WTC11 (cell line): ENCODE data around the gene LYPD6B. TPM values are rescaled to one million over a fixed set of nuclear protein-coding genes. Genes with fewer than 3 reads are reported as not detected.

Experiments used
- ATAC-seq: fragments of 200-7000 bp; cut with Tn5 transposase; 2 replicates; pipeline ENCODE4 v1.10.0; 2021; ENCODE audit warnings: mild to moderate bottlenecking, moderate library complexity
- CTCF ChIA-PET: fragments of 300-600 bp; sonication (Branson Sonifier 250); formaldehyde crosslinking; loops from one replicate; lab custom pipeline; 2021; ENCODE audit warnings: antibody characterized with exemption; lab: Charles Lee
- POLR2A ChIA-PET: fragments of 350-600 bp; sonication (Branson Sonifier 250); formaldehyde crosslinking; loops from one replicate; lab custom pipeline; 2021; ENCODE audit warnings: antibody characterized with exemption; lab: Charles Lee
- DNase-seq: peaks from one replicate; pipeline ENCODE4 v3.0.0; 2021; ENCODE audit warnings: low spot score
- H3K27ac Mint-ChIP-seq: 2 replicates; pipeline ENCODE4 v1.8.0; 2021; ENCODE audit warnings: mixed read lengths
- H3K27me3 Mint-ChIP-seq: 2 replicates; pipeline ENCODE4 v1.8.0; 2021; ENCODE audit warnings: low read depth, mild to moderate bottlenecking, moderate library complexity, mixed read lengths
- H3K36me3 Mint-ChIP-seq: 2 replicates; pipeline ENCODE4 v1.8.0; 2021; ENCODE audit warnings: mixed read lengths
- H3K4me1 Mint-ChIP-seq: 2 replicates; pipeline ENCODE4 v1.8.0; 2022; ENCODE audit warnings: mixed read lengths
- H3K4me3 Mint-ChIP-seq: 2 replicates; pipeline ENCODE4 v1.8.0; 2021; ENCODE audit warnings: mild to moderate bottlenecking, moderate library complexity, mixed read lengths
- H3K9me3 Mint-ChIP-seq: 2 replicates; pipeline ENCODE4 v1.8.0; 2021; ENCODE audit warnings: mixed read lengths
- CREB1 ChIP-seq: sonication (generic); formaldehyde crosslinking; IDR thresholded peaks from 2 replicates; pipeline ENCODE4 v1.8.0; 2023; ENCODE audit warnings: mild to moderate bottlenecking, missing genetic modification reagents
- ELF4 ChIP-seq: sonication (generic); formaldehyde crosslinking; IDR thresholded peaks from 2 replicates; pipeline ENCODE4 v1.8.1; 2022; ENCODE audit warnings: low read depth, mild to moderate bottlenecking, moderate library complexity, missing genetic modification reagents
- ERG ChIP-seq: fragments of 250-450 bp; sonication (Bioruptor Pico); IDR thresholded peaks from 2 replicates; pipeline ENCODE4 v1.8.0; 2021; ENCODE audit warnings: mild to moderate bottlenecking
- ETV6 ChIP-seq: sonication (generic); formaldehyde crosslinking; IDR thresholded peaks from 2 replicates; pipeline ENCODE4 v1.8.1; 2022; ENCODE audit warnings: mild to moderate bottlenecking, missing genetic modification reagents
- FOXK1 ChIP-seq: sonication (generic); formaldehyde crosslinking; IDR thresholded peaks from 2 replicates; pipeline ENCODE4 v1.8.0; 2022; ENCODE audit warnings: mild to moderate bottlenecking, moderate library complexity, missing genetic modification reagents
- GTF2I ChIP-seq: fragments of 250-450 bp; sonication (Bioruptor Pico); conservative IDR thresholded peaks from 2 replicates; pipeline ENCODE4 v1.4.0; 2021; ENCODE audit warnings: mild to moderate bottlenecking
- HMGA2 ChIP-seq: fragments of 250-450 bp; sonication (Bioruptor Pico); IDR thresholded peaks from 2 replicates; pipeline ENCODE4 v1.4.0; 2021; ENCODE audit warnings: mild to moderate bottlenecking, moderate library complexity
- IRF2 ChIP-seq: sonication (generic); formaldehyde crosslinking; IDR thresholded peaks from 2 replicates; pipeline ENCODE4 v1.8.0; 2022; ENCODE audit warnings: low read depth, missing genetic modification reagents, borderline replicate concordance
- NFE2L1 ChIP-seq: sonication (generic); formaldehyde crosslinking; IDR thresholded peaks from 2 replicates; pipeline ENCODE4 v1.8.1; 2023; ENCODE audit warnings: missing genetic modification reagents
- NR3C1 ChIP-seq: sonication (generic); formaldehyde crosslinking; conservative IDR thresholded peaks from 2 replicates; pipeline ENCODE4 v1.8.1; 2023; ENCODE audit warnings: low read depth, mild to moderate bottlenecking, missing genetic modification reagents
- PREB ChIP-seq: sonication (generic); formaldehyde crosslinking; IDR thresholded peaks from 2 replicates; pipeline ENCODE4 v1.8.1; 2022; ENCODE audit warnings: mild to moderate bottlenecking, missing genetic modification reagents, moderate library complexity, borderline replicate concordance
- RELA ChIP-seq: sonication (generic); formaldehyde crosslinking; IDR thresholded peaks from 2 replicates; pipeline ENCODE4 v1.8.1; 2022; ENCODE audit warnings: missing genetic modification reagents, mild to moderate bottlenecking, borderline replicate concordance
- RORB ChIP-seq: fragments of 250-450 bp; sonication (Bioruptor Pico); IDR thresholded peaks from 2 replicates; pipeline ENCODE4 v1.9.0; 2021; ENCODE audit warnings: mild to moderate bottlenecking
- SMAD3 ChIP-seq: sonication (generic); formaldehyde crosslinking; IDR thresholded peaks from 2 replicates; pipeline ENCODE4 v1.8.0; 2022; ENCODE audit warnings: missing genetic modification reagents, mild to moderate bottlenecking, borderline replicate concordance
- TCF7 ChIP-seq: sonication (generic); formaldehyde crosslinking; IDR thresholded peaks from 2 replicates; pipeline ENCODE4 v1.8.0; 2022; ENCODE audit warnings: mild to moderate bottlenecking, low read depth, missing genetic modification reagents, moderate library complexity
- TP53 ChIP-seq: sonication (generic); formaldehyde crosslinking; IDR thresholded peaks from 2 replicates; pipeline ENCODE4 v1.8.1; 2023; ENCODE audit warnings: mild to moderate bottlenecking, missing genetic modification reagents
- ZBTB21 ChIP-seq: sonication (generic); formaldehyde crosslinking; IDR thresholded peaks from 2 replicates; pipeline ENCODE4 v1.8.1; 2023; ENCODE audit warnings: mild to moderate bottlenecking, missing genetic modification reagents, borderline replicate concordance
- ZBTB43 ChIP-seq: sonication (generic); formaldehyde crosslinking; IDR thresholded peaks from 2 replicates; pipeline ENCODE4 v1.8.1; 2023; ENCODE audit warnings: mild to moderate bottlenecking, missing genetic modification reagents
- ZNF219 ChIP-seq: sonication (generic); formaldehyde crosslinking; IDR thresholded peaks from 2 replicates; pipeline ENCODE4 v1.8.0; 2023; ENCODE audit warnings: missing genetic modification reagents, mild to moderate bottlenecking, borderline replicate concordance
- ZNF263 ChIP-seq: sonication (generic); formaldehyde crosslinking; IDR thresholded peaks from 2 replicates; pipeline ENCODE4 v1.8.1; 2022; ENCODE audit warnings: low read depth, mild to moderate bottlenecking, moderate library complexity, missing genetic modification reagents
- ZNF416 ChIP-seq: fragments of 250-450 bp; sonication (Bioruptor Pico); IDR thresholded peaks from 2 replicates; pipeline ENCODE4 v1.9.0; 2021; ENCODE audit warnings: mild to moderate bottlenecking, inconsistent platforms
- ZNF423 ChIP-seq: fragments of 250-450 bp; sonication (Bioruptor Pico); IDR thresholded peaks from 2 replicates; pipeline ENCODE4 v2.1.2; 2022; ENCODE audit warnings: mild to moderate bottlenecking, moderate library complexity
- ZNF512 ChIP-seq: sonication (generic); formaldehyde crosslinking; IDR thresholded peaks from 2 replicates; pipeline ENCODE4 v1.8.1; 2022; ENCODE audit warnings: missing genetic modification reagents, borderline replicate concordance
- total RNA-seq: library from RNA; stranded (reverse); gene quantifications from 3 replicates; pipeline ENCODE4 v1.2.3, GENCODE V29; 2021
- TF ChIP-seq, protein P1 (sequence below): sonication (generic); formaldehyde crosslinking; IDR thresholded peaks from 2 replicates; pipeline ENCODE4 v1.8.1; 2023; ENCODE audit warnings: mild to moderate bottlenecking, missing genetic modification reagents, moderate library complexity
- TF ChIP-seq, protein P2 (sequence below): sonication (generic); formaldehyde crosslinking; IDR thresholded peaks from 2 replicates; pipeline ENCODE4 v1.8.0; 2022; ENCODE audit warnings: missing genetic modification reagents

LYPD6B gene
- total RNA-seq, 1 experiment from 2014 or later: 1.6 TPM

GRCh38 chr2:149021761-149022160 is 16.7 kb upstream of the LYPD6B start:
- Mint-ChIP-seq H3K4me1 (peaks cover 6% of the 10 kb centered on the region), H3K36me3 (peaks cover 18% of the 10 kb centered on the region), H3K27me3 (no peaks in the 10 kb centered on the region), H3K27ac (no peak overlapping the region), H3K4me3 (no peak overlapping the region), H3K9me3 (no peaks in the 10 kb centered on the region)
- ChIA-PET POLR2A (interaction anchor here (0.7 kb wide), 2 partner anchors 60 to 378 kb away, joined by 4 to 6 read pairs; no protein-coding TSS in a partner anchor), CTCF (interaction anchor here (0.7 to 1.1 kb wide), 2 partner anchors 17 to 60 kb away, joined by 3 to 4 read pairs; partner anchors contain the start of gene LYPD6B)
- ATAC-seq (no peak), DNase-seq (no peak)
- TF ChIP-seq NR3C1 (CRISPR knock-in tag) (no peak), TCF7 (CRISPR knock-in tag) (no peak), ERG (CRISPR knock-in tag) (no peak), PREB (CRISPR knock-in tag) (no peak), GTF2I (CRISPR knock-in tag) (no peak), ZNF263 (CRISPR knock-in tag) (no peak), IRF2 (CRISPR knock-in tag) (no peak), RORB (CRISPR knock-in tag) (no peak), RELA (CRISPR knock-in tag) (no peak), FOXK1 (CRISPR knock-in tag) (no peak)

DNA sequence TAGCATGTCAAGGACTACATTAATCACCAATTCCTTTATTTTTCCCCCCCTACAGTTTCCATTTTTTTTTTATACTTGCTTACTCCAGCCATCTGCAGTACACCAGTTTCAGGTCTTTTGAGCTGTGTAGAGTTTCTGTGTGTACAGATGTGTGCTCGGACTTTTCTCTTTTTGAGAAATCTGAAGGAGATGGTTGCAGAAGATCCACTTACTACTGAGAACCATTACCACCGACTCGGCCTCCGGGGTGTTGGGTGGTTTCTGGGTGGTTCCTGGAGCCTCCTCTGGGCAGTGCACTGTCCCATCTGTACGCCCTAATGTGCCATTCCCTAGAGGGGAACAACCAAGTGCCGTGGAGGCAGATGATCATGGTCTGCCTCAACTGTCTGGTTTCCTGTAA is 15.4 kb upstream of the LYPD6B start:
- H3K4me1 Mint-ChIP-seq: peaks cover 14% of the 10 kb centered on the region
- ATAC-seq: no peak
- DNase-seq: no peak
- no peaks in the 10 kb centered on the region for H3K27me3 Mint-ChIP-seq
- POLR2A ChIA-PET: no interaction called here
- CTCF ChIA-PET: no interaction called here
- peak overlapping the region; percentile 62; the same call in 1 of the 2 replicates for H3K27ac Mint-ChIP-seq
- peaks cover 18% of the 10 kb centered on the region for H3K36me3 Mint-ChIP-seq
- no peaks in the 10 kb centered on the region for H3K9me3 Mint-ChIP-seq
- H3K4me3 Mint-ChIP-seq: no peak overlapping the region
- TF ChIP-seq ZBTB43 (CRISPR knock-in tag) (no peak), ZNF219 (CRISPR knock-in tag) (no peak), ERG (CRISPR knock-in tag) (no peak), ZNF263 (CRISPR knock-in tag) (no peak), ZBTB21 (no peak), CREB1 (CRISPR knock-in tag) (no peak), ZNF423 (CRISPR knock-in tag) (no peak), ELF4 (no peak), ZNF416 (CRISPR knock-in tag) (no peak), NFE2L1 (CRISPR knock-in tag) (no peak), IRF2 (CRISPR knock-in tag) (no peak), HMGA2 (no peak), RELA (CRISPR knock-in tag) (no peak), TP53 (CRISPR knock-in tag) (no peak), SMAD3 (CRISPR knock-in tag) (no peak), ZNF512 (CRISPR knock-in tag) (no peak), ETV6 (CRISPR knock-in tag) (no peak)
- TF ChIP-seq, protein P1, sequence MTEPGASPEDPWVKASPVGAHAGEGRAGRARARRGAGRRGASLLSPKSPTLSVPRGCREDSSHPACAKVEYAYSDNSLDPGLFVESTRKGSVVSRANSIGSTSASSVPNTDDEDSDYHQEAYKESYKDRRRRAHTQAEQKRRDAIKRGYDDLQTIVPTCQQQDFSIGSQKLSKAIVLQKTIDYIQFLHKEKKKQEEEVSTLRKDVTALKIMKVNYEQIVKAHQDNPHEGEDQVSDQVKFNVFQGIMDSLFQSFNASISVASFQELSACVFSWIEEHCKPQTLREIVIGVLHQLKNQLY (CRISPR knock-in tag): no peak
- TF ChIP-seq, protein P2, sequence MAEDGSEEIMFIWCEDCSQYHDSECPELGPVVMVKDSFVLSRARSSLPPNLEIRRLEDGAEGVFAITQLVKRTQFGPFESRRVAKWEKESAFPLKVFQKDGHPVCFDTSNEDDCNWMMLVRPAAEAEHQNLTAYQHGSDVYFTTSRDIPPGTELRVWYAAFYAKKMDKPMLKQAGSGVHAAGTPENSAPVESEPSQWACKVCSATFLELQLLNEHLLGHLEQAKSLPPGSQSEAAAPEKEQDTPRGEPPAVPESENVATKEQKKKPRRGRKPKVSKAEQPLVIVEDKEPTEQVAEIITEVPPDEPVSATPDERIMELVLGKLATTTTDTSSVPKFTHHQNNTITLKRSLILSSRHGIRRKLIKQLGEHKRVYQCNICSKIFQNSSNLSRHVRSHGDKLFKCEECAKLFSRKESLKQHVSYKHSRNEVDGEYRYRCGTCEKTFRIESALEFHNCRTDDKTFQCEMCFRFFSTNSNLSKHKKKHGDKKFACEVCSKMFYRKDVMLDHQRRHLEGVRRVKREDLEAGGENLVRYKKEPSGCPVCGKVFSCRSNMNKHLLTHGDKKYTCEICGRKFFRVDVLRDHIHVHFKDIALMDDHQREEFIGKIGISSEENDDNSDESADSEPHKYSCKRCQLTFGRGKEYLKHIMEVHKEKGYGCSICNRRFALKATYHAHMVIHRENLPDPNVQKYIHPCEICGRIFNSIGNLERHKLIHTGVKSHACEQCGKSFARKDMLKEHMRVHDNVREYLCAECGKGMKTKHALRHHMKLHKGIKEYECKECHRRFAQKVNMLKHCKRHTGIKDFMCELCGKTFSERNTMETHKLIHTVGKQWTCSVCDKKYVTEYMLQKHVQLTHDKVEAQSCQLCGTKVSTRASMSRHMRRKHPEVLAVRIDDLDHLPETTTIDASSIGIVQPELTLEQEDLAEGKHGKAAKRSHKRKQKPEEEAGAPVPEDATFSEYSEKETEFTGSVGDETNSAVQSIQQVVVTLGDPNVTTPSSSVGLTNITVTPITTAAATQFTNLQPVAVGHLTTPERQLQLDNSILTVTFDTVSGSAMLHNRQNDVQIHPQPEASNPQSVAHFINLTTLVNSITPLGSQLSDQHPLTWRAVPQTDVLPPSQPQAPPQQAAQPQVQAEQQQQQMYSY (CRISPR knock-in tag): no peak
